Mesenchymal stem cell (in vitro differentiated cells and primary cell): ENCODE measurements around the gene CTNNA3.
A peak's percentile ranks its signal among the peaks of the same experiment; 100 is the strongest.

Experiments used
- DNase-seq: peaks from one replicate; pipeline ENCODE4 v3.0.0-alpha.2; 2013
- H2AFZ ChIP-seq: one replicate; pipeline ENCODE4 v1.6.1; 2013; ENCODE audit warnings: low read depth, mild to moderate bottlenecking, control low read depth, inconsistent platforms, low read length, moderate library complexity
- H2AK5ac ChIP-seq: 2 replicates; pipeline ENCODE4 v1.6.1; 2013; ENCODE audit warnings: low read length, moderate library complexity, mild to moderate bottlenecking, inconsistent platforms; ENCODE audit not compliant: severe bottlenecking
- H2BK120ac ChIP-seq: one replicate; pipeline ENCODE4 v1.6.1; 2013; ENCODE audit warnings: low read depth, mild to moderate bottlenecking, inconsistent platforms, low read length, moderate library complexity
- H2BK12ac ChIP-seq, 2 experiments: one replicate each; pipeline ENCODE4 v1.6.1; 2013; ENCODE audit warnings: inconsistent platforms in 2 of 2, low read length in 2 of 2, mild to moderate bottlenecking in 2 of 2, moderate library complexity in 2 of 2, control low read depth in 1 of 2
- H2BK15ac ChIP-seq: one replicate; pipeline ENCODE4 v1.6.1; 2013; ENCODE audit warnings: mild to moderate bottlenecking, low read depth, inconsistent platforms; ENCODE audit not compliant: poor library complexity, severe bottlenecking
- H2BK5ac ChIP-seq: 2 replicates; pipeline ENCODE4 v1.6.1; 2013; ENCODE audit warnings: low read depth, mild to moderate bottlenecking, low read length, control low read depth, inconsistent platforms; ENCODE audit not compliant: poor library complexity, severe bottlenecking
- H3K14ac ChIP-seq, 2 experiments: one replicate each; pipeline ENCODE4 v1.6.1; 2013; ENCODE audit warnings: inconsistent platforms in 2 of 2, low read length in 2 of 2, control low read depth in 1 of 2, mild to moderate bottlenecking in 1 of 2, moderate library complexity in 1 of 2
- H3K18ac ChIP-seq, 2 experiments: one replicate each; pipeline ENCODE4 v1.6.1; 2013; ENCODE audit warnings: inconsistent platforms in 2 of 2, low read length in 2 of 2, control low read depth in 1 of 2, low read depth in 1 of 2, mild to moderate bottlenecking in 1 of 2
- H3K23ac ChIP-seq, 2 experiments: one replicate each; pipeline ENCODE4 v1.6.1; 2013; ENCODE audit warnings: inconsistent platforms in 2 of 2, low read length in 2 of 2, mild to moderate bottlenecking in 2 of 2, moderate library complexity in 2 of 2, control low read depth in 1 of 2
- H3K27ac ChIP-seq: 2 replicates; pipeline ENCODE4 v1.5.1; 2013; ENCODE audit warnings: mild to moderate bottlenecking, moderate library complexity, low read length, control low read depth, inconsistent platforms; ENCODE audit not compliant: poor library complexity, severe bottlenecking
- H3K27me3 ChIP-seq, 2 experiments: 2 replicates each; pipeline versions ENCODE4 v1.6.1 to v1.7.0; 2013; ENCODE audit warnings: low read length in 2 of 2, mild to moderate bottlenecking in 2 of 2, moderate library complexity in 2 of 2, control low read depth in 1 of 2, inconsistent platforms in 1 of 2; ENCODE audit not compliant: control insufficient read depth in 1 of 2, insufficient read depth in 1 of 2
- H3K36me3 ChIP-seq, 2 experiments: 2 replicates each; pipeline versions ENCODE4 v1.6.1 to v1.7.0; 2013; ENCODE audit warnings: low read length in 2 of 2, control low read depth in 1 of 2, inconsistent platforms in 1 of 2, low read depth in 1 of 2, mild to moderate bottlenecking in 1 of 2; ENCODE audit not compliant: insufficient read depth in 2 of 2, control insufficient read depth in 1 of 2
- H3K4ac ChIP-seq, 2 experiments: one replicate each; pipeline ENCODE4 v1.6.1; 2013; ENCODE audit warnings: inconsistent platforms in 2 of 2, low read length in 2 of 2, mild to moderate bottlenecking in 2 of 2, moderate library complexity in 2 of 2, control low read depth in 1 of 2, low read depth in 1 of 2
- H3K4me1 ChIP-seq: 2 replicates; pipeline ENCODE4 v1.6.1; 2013; ENCODE audit warnings: low read depth, low read length, control low read depth; ENCODE audit not compliant: control insufficient read depth, insufficient read depth
- H3K4me2 ChIP-seq: 2 replicates; pipeline ENCODE4 v1.6.1; 2013; ENCODE audit warnings: low read length, mild to moderate bottlenecking, inconsistent platforms; ENCODE audit not compliant: poor library complexity, severe bottlenecking
- H3K4me3 ChIP-seq, 2 experiments: 2 replicates each; pipeline versions ENCODE4 v1.5.1 to v1.7.0; 2013; ENCODE audit warnings: low read length in 2 of 2, mild to moderate bottlenecking in 2 of 2, control low read depth in 1 of 2, low read depth in 1 of 2; ENCODE audit not compliant: insufficient read depth in 1 of 2
- H3K79me1 ChIP-seq: replicated peaks from 2 replicates; pipeline ENCODE4 v1.6.1; 2013; ENCODE audit warnings: mild to moderate bottlenecking, control low read depth, low read length, inconsistent platforms; ENCODE audit not compliant: poor library complexity, severe bottlenecking
- H3K9ac ChIP-seq: 2 replicates; pipeline ENCODE4 v1.7.0; 2013; ENCODE audit warnings: mild to moderate bottlenecking, low read length, moderate library complexity
- H3K9me3 ChIP-seq: 2 replicates; pipeline ENCODE4 v1.7.0; 2013; ENCODE audit warnings: mild to moderate bottlenecking, low read length; ENCODE audit not compliant: control insufficient read depth
- H4K8ac ChIP-seq: one replicate; pipeline ENCODE4 v1.6.1; 2013; ENCODE audit warnings: inconsistent platforms, mild to moderate bottlenecking, low read length, moderate library complexity
- H4K91ac ChIP-seq: one replicate; pipeline ENCODE4 v1.6.1; 2013; ENCODE audit warnings: mild to moderate bottlenecking, low read length, inconsistent platforms
- WGBS: methylation state at CpG from one replicate; pipeline ENCODE4 v1.1.7; 2013; ENCODE audit warnings: mixed read lengths; 5-methylcytosine and 5-hydroxymethylcytosine counted together

Gene CTNNA3

GRCh38 chr10:66586897-66587679, 1108.9 kb downstream of the CTNNA3 start:
- no peak overlapping the region for H4K91ac ChIP-seq
- 71% methylated on average over 4 of the region's 4 CpGs for WGBS
- H3K27ac ChIP-seq = no peak overlapping the region
- no peak overlapping the region for H2AK5ac ChIP-seq
- no peak overlapping the region for H2BK5ac ChIP-seq
- no peak overlapping the region for H3K14ac ChIP-seq
- H4K8ac ChIP-seq = no peak overlapping the region
- no peaks in the 10 kb centered on the region for H3K36me3 ChIP-seq
- H3K4me3 ChIP-seq = no peak overlapping the region
- H2BK120ac ChIP-seq = no peak overlapping the region
- no peaks in the 10 kb centered on the region for H3K27me3 ChIP-seq
- peaks cover 4% of the 10 kb centered on the region for H3K4me1 ChIP-seq
- H3K23ac ChIP-seq = no peak overlapping the region
- H2AFZ ChIP-seq = peak overlapping the region; percentile 14
- no peaks in the 10 kb centered on the region for H3K9me3 ChIP-seq
- H2BK12ac ChIP-seq = no peak overlapping the region
- no peak overlapping the region for H3K18ac ChIP-seq
- no peak overlapping the region for H2BK15ac ChIP-seq
- DNase-seq = no peak
- no peak overlapping the region for H3K9ac ChIP-seq
- H3K4ac ChIP-seq = no peak overlapping the region
- H3K79me1 ChIP-seq = no peaks in the 10 kb centered on the region
- no peak overlapping the region for H3K4me2 ChIP-seq

- Histone ChIP-seq H2BK15ac (no peak overlapping the region), H3K4me3 (no peak overlapping the region), H2BK120ac (no peak overlapping the region), H3K9me3 (no peaks in the 10 kb centered on the region), H3K79me1 (no peaks in the 10 kb centered on the region), H3K9ac (no peak overlapping the region), H2BK5ac (no peak overlapping the region), H3K27ac (no peak overlapping the region), H2AK5ac (no peak overlapping the region), H2BK12ac (no peak overlapping the region), H3K23ac (no peak overlapping the region), H4K91ac (no peak overlapping the region), H2AFZ (no peak overlapping the region), H4K8ac (no peak overlapping the region), H3K14ac (no peak overlapping the region), H3K18ac (no peak overlapping the region), H3K27me3 (no peaks in the 10 kb centered on the region), H3K36me3 (no peaks in the 10 kb centered on the region), H3K4me1 (peaks cover 4% of the 10 kb centered on the region), H3K4ac (no peak overlapping the region), H3K4me2 (no peak overlapping the region)
- DNase-seq = no peak
- 59% methylated on average over 5 of the region's 5 CpGs for WGBS
These were observed 1109.9 kb downstream of the CTNNA3 start for GRCh38 chr10:66586073-66586472.

GRCh38 chr10:66575251-66575855, 1120.6 kb downstream of the CTNNA3 start:
- no peak overlapping the region for H3K18ac ChIP-seq
- no peak overlapping the region for H2AFZ ChIP-seq
- DNase-seq = no peak
- no peaks in the 10 kb centered on the region for H3K36me3 ChIP-seq
- H3K4me2 ChIP-seq = no peak overlapping the region
- no peak overlapping the region for H3K9ac ChIP-seq
- H3K27ac ChIP-seq = no peak overlapping the region
- 100% methylated on average over 1 of the region's 2 CpGs for WGBS
- H3K9me3 ChIP-seq = peaks cover under 1% of the 10 kb centered on the region
- H2BK120ac ChIP-seq = no peak overlapping the region
- no peak overlapping the region for H3K23ac ChIP-seq
- H3K79me1 ChIP-seq = no peaks in the 10 kb centered on the region
- H3K14ac ChIP-seq = no peak overlapping the region
- no peak overlapping the region for H2BK5ac ChIP-seq
- no peaks in the 10 kb centered on the region for H3K27me3 ChIP-seq
- H3K4ac ChIP-seq = no peak overlapping the region
- no peak overlapping the region for H3K4me3 ChIP-seq
- H4K91ac ChIP-seq = no peak overlapping the region
- H3K4me1 ChIP-seq = no peaks in the 10 kb centered on the region
- H2AK5ac ChIP-seq = no peak overlapping the region
- no peak overlapping the region for H2BK12ac ChIP-seq
- no peak overlapping the region for H4K8ac ChIP-seq
- no peak overlapping the region for H2BK15ac ChIP-seq

- H4K91ac ChIP-seq = no peak overlapping the region
- no peak overlapping the region for H3K14ac ChIP-seq
- no peak overlapping the region for H2BK15ac ChIP-seq
- no peak overlapping the region for H2AFZ ChIP-seq
- H3K4me3 ChIP-seq = no peak overlapping the region
- no peak for DNase-seq
- H4K8ac ChIP-seq = no peak overlapping the region
- no peak overlapping the region for H3K18ac ChIP-seq
- H2BK120ac ChIP-seq = no peak overlapping the region
- H2BK12ac ChIP-seq = no peak overlapping the region
- H3K27ac ChIP-seq = no peak overlapping the region
- H3K4me1 ChIP-seq = no peaks in the 10 kb centered on the region
- H3K9ac ChIP-seq = no peak overlapping the region
- no peak overlapping the region for H2BK5ac ChIP-seq
- 96% methylated on average over 2 of the region's 2 CpGs for WGBS
- no peak overlapping the region for H3K4ac ChIP-seq
- H3K9me3 ChIP-seq = no peaks in the 10 kb centered on the region
- no peak overlapping the region for H3K4me2 ChIP-seq
- H3K79me1 ChIP-seq = no peaks in the 10 kb centered on the region
- no peaks in the 10 kb centered on the region for H3K36me3 ChIP-seq
- H2AK5ac ChIP-seq = no peak overlapping the region
- H3K23ac ChIP-seq = no peak overlapping the region
- H3K27me3 ChIP-seq = no peaks in the 10 kb centered on the region
These were observed 1123.3 kb downstream of the CTNNA3 start for GRCh38 chr10:66572700-66573099.
